Dendritic cell treated with granulocyte-macrophage colony-stimulating factor and Interleukin-4, amounts not matched to agents 40 ng/mL and 50 ng/mL, for 4 days (primary cell): ENCODE data around the gene POR.

Source experiments
- H3K27ac Mint-ChIP-seq: one replicate; pipeline ENCODE4 v1.8.0; 2022; ENCODE audit warnings: mild to moderate bottlenecking, mixed read lengths
- H3K27me3 Mint-ChIP-seq: one replicate; pipeline ENCODE4 v1.8.0; 2022; ENCODE audit warnings: mild to moderate bottlenecking, mixed read lengths
- H3K36me3 Mint-ChIP-seq: one replicate; pipeline ENCODE4 v1.8.0; 2022; ENCODE audit warnings: low read depth, mixed read lengths
- H3K4me1 Mint-ChIP-seq: one replicate; pipeline ENCODE4 v1.8.0; 2022; ENCODE audit warnings: low read depth, mixed read lengths
- H3K4me3 Mint-ChIP-seq: one replicate; pipeline ENCODE4 v1.8.0; 2022; ENCODE audit warnings: mild to moderate bottlenecking, moderate library complexity, mixed read lengths
- H3K9me3 Mint-ChIP-seq: one replicate; pipeline ENCODE4 v1.8.0; 2022; ENCODE audit warnings: mixed read lengths
- intact Hi-C: fragments of 100-400 bp; cut with micrococcal nuclease; formaldehyde crosslinking; loops from one replicate; pipeline ENCODE4 v1.15.0; 2022

POR gene

GRCh38 chr7:75971961-75972763 lies 57.2 kb downstream of the POR start:
- H3K4me3 Mint-ChIP-seq: no peak overlapping the region
- no peaks in the 10 kb centered on the region for H3K9me3 Mint-ChIP-seq
- peaks cover 3% of the 10 kb centered on the region for H3K27me3 Mint-ChIP-seq
- intact Hi-C loops: no loop called here
- no peak overlapping the region for H3K27ac Mint-ChIP-seq
- H3K36me3 Mint-ChIP-seq: peaks cover 90% of the 10 kb centered on the region
- H3K4me1 Mint-ChIP-seq: peaks cover 48% of the 10 kb centered on the region

GRCh38 chr7:75977743-75978142 lies 62.8 kb downstream of the POR start:
- H3K36me3 Mint-ChIP-seq: peaks cover 97% of the 10 kb centered on the region
- H3K9me3 Mint-ChIP-seq: no peaks in the 10 kb centered on the region
- H3K27ac Mint-ChIP-seq: no peak overlapping the region
- no peak overlapping the region for H3K4me3 Mint-ChIP-seq
- intact Hi-C loops: no loop called here
- peaks cover under 1% of the 10 kb centered on the region for H3K4me1 Mint-ChIP-seq
- no peaks in the 10 kb centered on the region for H3K27me3 Mint-ChIP-seq

DNA sequence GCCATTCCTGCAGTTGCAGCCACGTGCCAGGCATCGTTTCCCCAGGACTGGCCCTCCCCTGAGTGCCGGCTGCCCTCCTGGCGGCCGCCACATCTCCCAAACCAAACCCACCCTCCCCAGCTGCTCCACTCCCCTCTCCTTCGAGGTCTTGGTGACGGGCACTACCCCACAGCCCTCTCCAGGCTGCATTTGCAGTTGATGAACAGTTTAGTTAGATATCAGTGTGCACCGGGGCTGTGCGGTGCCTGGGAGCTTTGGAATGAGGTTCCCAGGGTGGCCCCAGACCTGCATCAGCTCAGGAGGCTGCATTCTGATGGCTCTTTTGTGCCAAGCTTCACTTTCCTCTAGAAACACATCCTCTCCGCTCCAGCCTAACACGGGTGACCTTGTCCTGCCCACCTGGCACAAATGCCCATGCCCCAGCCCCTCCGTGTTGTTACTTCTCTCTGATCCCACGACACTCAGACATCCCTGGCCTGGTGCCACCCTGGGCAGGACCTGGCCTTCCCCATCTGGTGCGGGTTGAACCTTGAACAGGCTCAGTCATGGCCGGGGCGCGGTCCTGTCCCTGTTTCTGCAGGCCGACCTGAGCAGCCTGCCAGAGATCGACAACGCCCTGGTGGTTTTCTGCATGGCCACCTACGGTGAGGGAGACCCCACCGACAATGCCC lies 64.9 kb downstream of the POR start:
- no peak overlapping the region for H3K27ac Mint-ChIP-seq
- H3K9me3 Mint-ChIP-seq: no peaks in the 10 kb centered on the region
- no peak overlapping the region for H3K4me3 Mint-ChIP-seq
- intact Hi-C loops: no loop called here
- H3K27me3 Mint-ChIP-seq: no peaks in the 10 kb centered on the region
- no peaks in the 10 kb centered on the region for H3K4me1 Mint-ChIP-seq
- peaks cover 97% of the 10 kb centered on the region for H3K36me3 Mint-ChIP-seq

DNA sequence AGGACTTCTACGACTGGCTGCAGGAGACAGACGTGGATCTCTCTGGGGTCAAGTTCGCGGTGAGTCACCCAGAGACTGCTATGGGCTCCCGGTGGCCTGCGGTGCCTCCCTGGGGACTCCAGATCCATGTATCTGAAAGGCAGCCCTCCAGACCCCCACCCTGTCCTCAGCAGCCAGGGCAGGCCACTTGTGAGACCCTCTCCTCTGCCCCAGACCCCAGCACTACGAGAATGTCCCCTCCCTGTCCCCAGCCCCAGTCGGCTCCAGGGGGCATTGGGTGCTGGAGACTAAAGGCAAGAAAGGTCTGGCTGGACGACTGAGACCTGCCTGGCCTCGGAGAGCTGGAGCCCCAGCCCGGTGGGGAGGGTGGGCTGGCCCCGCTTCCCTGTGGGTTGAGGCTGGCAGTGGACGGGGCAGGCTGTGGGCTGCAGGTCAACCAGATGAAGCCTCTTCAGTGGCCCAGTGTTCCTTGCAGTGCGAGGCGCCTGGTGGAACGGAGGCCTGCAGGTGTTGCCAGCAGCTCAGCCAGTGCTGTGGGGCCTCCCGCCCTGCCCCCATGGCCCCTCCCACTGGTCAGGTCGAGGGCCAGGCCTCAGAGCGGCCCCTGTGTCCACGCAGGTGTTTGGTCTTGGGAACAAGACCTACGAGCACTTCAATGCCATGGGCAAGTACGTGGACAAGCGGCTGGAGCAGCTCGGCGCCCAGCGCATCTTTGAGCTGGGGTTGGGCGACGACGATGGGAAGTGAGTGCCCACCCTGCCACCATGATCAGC lies 65.7 kb downstream of the POR start:
- H3K9me3 Mint-ChIP-seq: no peaks in the 10 kb centered on the region
- no peak overlapping the region for H3K27ac Mint-ChIP-seq
- H3K36me3 Mint-ChIP-seq: peaks cover 97% of the 10 kb centered on the region
- intact Hi-C loops: no loop called here
- no peak overlapping the region for H3K4me3 Mint-ChIP-seq
- H3K27me3 Mint-ChIP-seq: no peaks in the 10 kb centered on the region
- H3K4me1 Mint-ChIP-seq: no peaks in the 10 kb centered on the region

DNA sequence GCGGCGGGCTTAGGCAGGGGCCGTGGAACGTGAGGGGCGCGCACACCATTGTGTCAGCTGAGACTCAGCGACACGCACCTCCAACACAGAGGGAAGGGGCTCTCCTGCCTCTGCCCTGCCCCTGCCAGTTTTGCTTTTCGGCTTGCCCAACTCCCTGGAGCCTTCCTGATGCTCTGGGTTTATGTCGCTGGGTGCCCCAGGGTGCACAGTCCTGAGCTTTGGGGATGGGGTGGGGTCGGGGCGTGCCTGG lies 66.2 kb downstream of the POR start:
- Mint-ChIP-seq H3K27me3 (no peaks in the 10 kb centered on the region), H3K4me3 (no peak overlapping the region), H3K9me3 (no peaks in the 10 kb centered on the region), H3K4me1 (no peaks in the 10 kb centered on the region), H3K36me3 (peaks cover 97% of the 10 kb centered on the region), H3K27ac (no peak overlapping the region)
- intact Hi-C loops: no loop called here

DNA sequence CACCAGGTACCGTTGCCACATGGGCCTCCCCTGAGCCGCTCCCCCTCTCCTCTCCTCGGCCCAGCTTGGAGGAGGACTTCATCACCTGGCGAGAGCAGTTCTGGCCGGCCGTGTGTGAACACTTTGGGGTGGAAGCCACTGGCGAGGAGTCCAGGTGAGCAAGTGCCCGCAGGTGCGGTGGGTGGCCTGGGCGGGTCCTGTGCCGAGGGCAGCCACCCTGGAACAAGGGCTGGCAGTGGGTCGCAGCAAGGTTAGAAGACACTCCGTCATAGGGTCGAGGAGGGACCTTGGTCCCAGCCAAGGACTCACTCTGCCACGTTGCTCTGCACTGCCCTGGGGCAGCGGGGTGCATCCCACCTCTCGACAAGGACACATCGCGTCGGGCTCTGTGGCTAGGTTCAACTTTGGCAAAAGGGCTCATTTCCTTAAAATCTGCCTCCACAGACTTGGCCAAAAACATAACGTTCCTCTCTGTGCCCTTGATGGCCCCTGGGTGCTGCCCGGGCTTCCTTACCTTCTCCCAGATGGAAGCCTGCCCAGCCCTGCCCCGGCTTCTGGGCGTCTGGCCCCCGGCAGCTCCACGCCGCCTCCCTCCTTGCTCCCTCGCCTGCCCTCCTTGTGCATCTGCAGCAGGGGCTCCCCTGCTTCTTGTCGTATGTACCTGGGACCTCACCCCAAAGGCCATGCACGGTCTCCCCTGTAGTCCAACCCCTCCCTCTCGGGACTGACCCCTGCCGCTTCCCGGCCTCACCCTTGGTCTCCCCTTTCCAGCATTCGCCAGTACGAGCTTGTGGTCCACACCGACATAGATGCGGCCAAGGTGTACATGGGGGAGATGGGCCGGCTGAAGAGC lies 66.7 kb downstream of the POR start:
- Mint-ChIP-seq H3K4me3 (no peak overlapping the region), H3K36me3 (peaks cover 97% of the 10 kb centered on the region), H3K4me1 (no peaks in the 10 kb centered on the region), H3K27ac (no peak overlapping the region), H3K27me3 (no peaks in the 10 kb centered on the region), H3K9me3 (no peaks in the 10 kb centered on the region)
- intact Hi-C loops: no loop called here

DNA sequence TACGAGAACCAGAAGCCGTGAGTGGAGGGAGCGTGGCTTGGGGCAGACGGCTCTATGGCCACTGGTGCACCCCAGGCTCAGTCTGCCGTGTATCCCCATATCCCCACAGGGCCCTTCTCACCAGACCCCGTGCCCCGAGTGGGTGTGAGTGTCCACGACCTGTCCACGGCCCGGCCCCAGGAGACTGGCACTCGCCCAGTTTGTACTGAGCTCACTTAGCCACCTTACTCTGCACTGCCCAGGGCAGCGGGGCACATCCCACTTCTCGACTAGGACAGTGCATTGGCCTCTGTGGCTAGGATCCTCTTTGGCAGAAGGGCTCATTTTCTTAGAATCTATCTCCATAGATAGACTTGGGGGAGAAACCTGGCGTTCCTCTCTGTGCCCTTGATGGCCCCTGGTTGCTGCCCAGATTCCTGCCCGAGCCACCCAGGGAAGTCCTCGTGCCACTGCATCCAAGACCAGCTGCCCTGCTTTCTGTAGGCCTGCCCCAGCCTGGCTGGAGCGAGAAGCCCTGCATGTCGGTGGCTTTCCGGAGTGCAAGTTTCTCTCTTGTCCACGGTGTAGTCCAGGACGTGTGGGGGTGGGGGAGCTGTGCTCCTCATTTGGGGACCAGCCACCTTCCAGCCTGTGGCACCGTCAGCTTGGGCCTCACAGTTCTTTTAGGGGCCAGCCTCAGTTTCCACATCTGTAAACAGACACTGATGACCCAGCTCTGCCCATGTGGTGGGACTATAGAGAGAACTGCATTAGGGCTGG lies 67.5 kb downstream of the POR start:
- intact Hi-C loops: no loop called here
- H3K27ac Mint-ChIP-seq: no peak overlapping the region
- no peaks in the 10 kb centered on the region for H3K4me1 Mint-ChIP-seq
- no peak overlapping the region for H3K4me3 Mint-ChIP-seq
- H3K9me3 Mint-ChIP-seq: no peaks in the 10 kb centered on the region
- H3K27me3 Mint-ChIP-seq: no peaks in the 10 kb centered on the region
- peaks cover 97% of the 10 kb centered on the region for H3K36me3 Mint-ChIP-seq

DNA sequence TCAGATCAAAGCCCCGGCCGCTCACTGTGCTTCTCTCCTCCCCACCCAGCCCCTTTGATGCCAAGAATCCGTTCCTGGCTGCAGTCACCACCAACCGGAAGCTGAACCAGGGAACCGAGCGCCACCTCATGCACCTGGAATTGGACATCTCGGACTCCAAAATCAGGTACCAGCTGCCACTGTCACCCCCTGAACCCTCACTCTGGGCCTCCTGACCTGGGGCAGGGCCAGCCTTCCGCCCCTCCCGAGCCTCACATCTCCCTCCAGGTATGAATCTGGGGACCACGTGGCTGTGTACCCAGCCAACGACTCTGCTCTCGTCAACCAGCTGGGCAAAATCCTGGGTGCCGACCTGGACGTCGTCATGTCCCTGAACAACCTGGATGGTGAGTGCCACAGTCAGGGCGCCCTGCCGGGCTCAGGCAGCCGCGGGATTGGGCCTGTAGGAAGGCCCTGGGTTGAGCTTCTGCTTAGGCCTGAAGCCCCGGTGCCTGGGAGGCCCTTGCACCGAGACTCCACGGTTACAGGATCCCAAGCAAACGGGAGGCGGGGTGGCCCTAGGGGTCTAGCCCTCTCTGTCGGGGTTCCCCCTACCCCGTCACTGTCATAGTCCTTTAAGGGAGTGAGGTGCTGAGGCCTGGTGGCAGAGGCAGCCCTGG lies 68.6 kb downstream of the POR start:
- H3K27ac Mint-ChIP-seq: no peak overlapping the region
- H3K9me3 Mint-ChIP-seq: no peaks in the 10 kb centered on the region
- H3K27me3 Mint-ChIP-seq: no peaks in the 10 kb centered on the region
- H3K36me3 Mint-ChIP-seq: peaks cover 99% of the 10 kb centered on the region
- no peak overlapping the region for H3K4me3 Mint-ChIP-seq
- peaks cover 5% of the 10 kb centered on the region for H3K4me1 Mint-ChIP-seq
- intact Hi-C loops: no loop called here

DNA sequence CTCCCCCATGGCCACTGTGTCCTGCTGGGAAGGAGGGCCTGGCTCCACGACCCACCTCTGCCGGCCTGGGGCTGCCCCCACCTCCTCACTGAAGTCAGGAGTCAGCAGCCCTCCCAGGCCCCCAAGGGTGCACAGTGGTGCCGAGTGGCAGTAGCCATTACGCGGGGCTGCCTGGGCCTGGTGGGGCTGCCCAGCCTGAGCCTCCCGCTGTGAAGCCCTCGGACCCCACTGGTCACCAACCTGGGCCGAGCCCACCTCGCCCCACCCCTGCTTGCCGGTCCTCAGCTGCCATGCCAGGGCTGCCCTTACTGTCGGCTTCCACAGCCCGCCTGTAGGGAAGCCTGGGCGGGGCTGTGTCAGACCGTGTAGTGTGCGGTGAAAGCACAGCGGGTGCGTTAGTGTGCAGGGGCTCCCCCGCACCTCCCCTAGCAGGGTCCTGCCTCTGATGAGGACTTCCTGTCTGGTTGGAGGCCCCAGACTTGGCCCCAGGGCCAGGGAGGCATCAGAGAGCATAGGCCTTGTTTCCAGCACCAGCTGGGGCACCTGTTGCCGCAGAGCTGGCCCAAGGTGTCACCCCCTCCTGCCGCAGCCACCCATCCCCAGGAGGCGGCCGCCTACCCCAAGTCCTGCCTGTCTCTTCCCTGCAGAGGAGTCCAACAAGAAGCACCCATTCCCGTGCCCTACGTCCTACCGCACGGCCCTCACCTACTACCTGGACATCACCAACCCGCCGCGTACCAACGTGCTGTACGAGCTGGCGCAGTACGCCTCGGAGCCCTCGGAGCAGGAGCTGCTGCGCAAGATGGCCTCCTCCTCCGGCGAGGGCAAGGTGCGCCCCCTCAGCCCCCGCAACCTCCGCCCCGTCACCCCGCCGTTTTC lies 69.4 kb downstream of the POR start:
- H3K36me3 Mint-ChIP-seq: peaks cover 93% of the 10 kb centered on the region
- intact Hi-C loops: no loop called here
- H3K9me3 Mint-ChIP-seq: no peaks in the 10 kb centered on the region
- H3K27ac Mint-ChIP-seq: no peak overlapping the region
- H3K4me3 Mint-ChIP-seq: no peak overlapping the region
- no peaks in the 10 kb centered on the region for H3K27me3 Mint-ChIP-seq
- H3K4me1 Mint-ChIP-seq: peaks cover 5% of the 10 kb centered on the region

- peaks cover 12% of the 10 kb centered on the region for H3K4me1 Mint-ChIP-seq
- H3K27ac Mint-ChIP-seq: no peak overlapping the region
- H3K4me3 Mint-ChIP-seq: no peak overlapping the region
- intact Hi-C loops: no loop called here
- no peaks in the 10 kb centered on the region for H3K27me3 Mint-ChIP-seq
- peaks cover 93% of the 10 kb centered on the region for H3K36me3 Mint-ChIP-seq
- no peaks in the 10 kb centered on the region for H3K9me3 Mint-ChIP-seq
Measured at GRCh38 chr7:75985009-75985517, 70.1 kb downstream of the POR start.

DNA sequence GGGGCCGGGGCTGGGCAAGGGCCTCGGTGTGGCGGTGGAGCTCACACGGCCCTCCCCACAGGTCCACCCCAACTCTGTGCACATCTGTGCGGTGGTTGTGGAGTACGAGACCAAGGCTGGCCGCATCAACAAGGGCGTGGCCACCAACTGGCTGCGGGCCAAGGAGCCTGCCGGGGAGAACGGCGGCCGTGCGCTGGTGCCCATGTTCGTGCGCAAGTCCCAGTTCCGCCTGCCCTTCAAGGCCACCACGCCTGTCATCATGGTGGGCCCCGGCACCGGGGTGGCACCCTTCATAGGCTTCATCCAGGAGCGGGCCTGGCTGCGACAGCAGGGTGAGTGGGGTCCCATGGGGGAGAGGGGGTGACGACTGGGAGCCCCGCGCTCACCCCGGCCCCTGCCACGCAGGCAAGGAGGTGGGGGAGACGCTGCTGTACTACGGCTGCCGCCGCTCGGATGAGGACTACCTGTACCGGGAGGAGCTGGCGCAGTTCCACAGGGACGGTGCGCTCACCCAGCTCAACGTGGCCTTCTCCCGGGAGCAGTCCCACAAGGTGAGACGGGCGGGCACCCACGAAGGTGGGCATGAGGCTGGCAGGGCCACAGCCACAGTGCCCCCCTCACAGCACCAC lies 70.7 kb downstream of the POR start:
- H3K4me1 Mint-ChIP-seq: peaks cover 16% of the 10 kb centered on the region
- H3K36me3 Mint-ChIP-seq: peaks cover 93% of the 10 kb centered on the region
- intact Hi-C loops: no loop called here
- H3K4me3 Mint-ChIP-seq: no peak overlapping the region
- no peaks in the 10 kb centered on the region for H3K27me3 Mint-ChIP-seq
- H3K27ac Mint-ChIP-seq: no peak overlapping the region
- H3K9me3 Mint-ChIP-seq: no peaks in the 10 kb centered on the region
